ENCODE results near the gene EMILIN1.

The EMILIN1 gene

GRCh38 chr2:27078267-27079194, at the start of gene EMILIN1:
TSS of gene EMILIN1 (plus strand) at chr2:27078615. CDS start at chr2:27079066, 451 bp downstream.
- DNase-seq, result no peak

- DNase-seq, result no peak
Observed at GRCh38 chr2:27029051-27029450, 49.4 kb upstream of the EMILIN1 start.

GRCh38 chr2:27032495-27033252, 45.7 kb upstream of the EMILIN1 start, which contains the start of gene TMEM214:
TSS of gene TMEM214 (plus strand) at chr2:27032965. CDS start at chr2:27033016, 51 bp downstream.
- DNase-seq, result peak; percentile 88

DNA sequence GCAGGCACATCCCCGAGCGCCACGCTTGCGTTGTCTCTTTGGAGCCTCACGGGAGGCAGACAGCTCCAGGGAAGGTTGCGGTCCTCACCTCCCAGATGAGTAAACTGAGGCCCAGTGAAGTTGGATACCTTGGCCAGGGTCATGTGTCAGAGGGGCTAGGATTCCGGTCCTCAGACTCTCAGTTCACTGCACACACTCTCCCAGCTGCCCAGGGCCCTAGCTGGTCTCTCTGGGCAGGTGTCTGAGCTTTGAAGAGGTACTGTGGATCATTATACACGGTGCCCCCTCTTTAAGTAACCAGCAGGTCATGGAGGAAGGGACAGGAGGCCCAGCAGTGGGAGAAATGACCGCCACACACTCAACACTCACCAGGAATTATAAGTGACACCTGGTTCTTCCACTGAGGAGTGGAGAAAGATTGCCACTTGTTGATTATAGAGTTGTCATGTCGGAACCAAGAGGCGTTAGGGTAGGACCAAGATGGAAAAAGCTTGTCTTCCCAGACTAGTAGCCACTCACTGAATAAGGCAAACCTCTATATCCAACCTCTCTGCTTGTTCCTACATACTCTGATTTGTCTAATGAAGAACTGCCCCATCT, 45.1 kb upstream of the EMILIN1 start:
- DNase-seq, result no peak

GRCh38 chr2:27038012-27038411, 40.4 kb upstream of the EMILIN1 start:
- DNase-seq, result no peak

DNA sequence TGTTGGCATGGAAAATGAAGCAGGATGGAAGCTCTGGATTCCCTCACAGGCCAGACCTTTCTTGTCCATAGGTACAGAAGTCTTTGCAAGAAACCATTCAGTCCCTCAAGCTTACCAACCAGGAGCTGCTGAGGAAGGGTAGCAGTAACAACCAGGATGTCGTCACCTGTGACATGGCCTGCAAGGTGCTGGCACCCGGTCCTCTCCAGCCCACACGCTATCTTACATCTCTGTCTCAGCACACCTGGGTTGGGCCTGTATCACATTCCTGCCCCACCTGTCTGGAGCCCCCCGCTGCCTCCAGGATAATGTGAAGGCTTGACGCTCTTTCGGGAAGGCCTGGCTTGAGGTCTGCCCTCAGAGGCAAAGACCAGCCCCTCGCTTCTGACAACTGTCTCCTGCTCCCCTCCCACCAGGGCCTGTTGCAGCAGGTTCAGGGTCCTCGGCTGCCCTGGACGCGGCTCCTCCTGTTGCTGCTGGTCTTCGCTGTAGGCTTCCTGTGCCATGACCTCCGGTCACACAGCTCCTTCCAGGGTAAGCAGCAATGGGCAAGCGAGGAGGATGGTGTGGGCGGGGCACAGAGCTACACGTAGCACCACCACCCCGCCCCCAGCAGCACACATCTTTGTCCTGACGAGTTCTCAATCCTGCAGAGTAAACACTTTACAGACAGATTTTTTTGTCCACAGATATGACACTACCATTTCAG, 39.6 kb upstream of the EMILIN1 start:
- DNase-seq, result no peak

GRCh38 chr2:27039426-27039825, 39.0 kb upstream of the EMILIN1 start:
- DNase-seq, result no peak

- no peak for DNase-seq
Observed at GRCh38 chr2:27039871-27040270, 38.5 kb upstream of the EMILIN1 start.

GRCh38 chr2:27040282-27040681, 38.1 kb upstream of the EMILIN1 start:
- no peak for DNase-seq

- DNase-seq, result no peak
Observed at GRCh38 chr2:27041752-27042151, 36.7 kb upstream of the EMILIN1 start.

DNA sequence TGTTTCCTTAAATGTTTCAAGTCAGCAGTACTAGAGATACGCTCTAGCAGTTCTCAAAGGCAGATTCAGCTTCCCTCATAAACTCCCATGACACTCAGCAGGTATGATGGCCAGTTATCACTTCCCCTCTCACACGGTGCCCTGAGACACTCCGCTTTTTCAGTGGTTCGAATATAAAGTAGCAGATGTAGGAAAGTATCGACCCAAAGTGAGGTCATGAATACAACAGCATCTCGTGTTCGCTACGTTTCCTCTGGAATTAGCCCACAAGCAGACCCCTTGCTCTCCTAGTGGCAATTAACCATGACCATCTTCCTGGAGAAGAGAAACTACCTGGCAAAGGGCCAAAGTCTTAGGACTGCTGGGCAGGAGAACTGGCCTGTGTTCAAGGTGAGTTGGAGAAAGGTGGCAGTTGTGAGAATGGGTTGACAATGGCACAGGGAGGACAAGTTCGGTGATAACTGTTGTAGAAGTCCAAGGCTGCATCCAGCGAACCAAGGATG, 36.2 kb upstream of the EMILIN1 start:
- no peak for DNase-seq

GRCh38 chr2:27042985-27043634, 35.3 kb upstream of the EMILIN1 start:
- no peak for DNase-seq

GRCh38 chr2:27049422-27050280, 28.8 kb upstream of the EMILIN1 start:
- peak; percentile 81 for DNase-seq

- peak; percentile 96 for DNase-seq
Observed at GRCh38 chr2:27050281-27050995, 28.0 kb upstream of the EMILIN1 start.

DNA sequence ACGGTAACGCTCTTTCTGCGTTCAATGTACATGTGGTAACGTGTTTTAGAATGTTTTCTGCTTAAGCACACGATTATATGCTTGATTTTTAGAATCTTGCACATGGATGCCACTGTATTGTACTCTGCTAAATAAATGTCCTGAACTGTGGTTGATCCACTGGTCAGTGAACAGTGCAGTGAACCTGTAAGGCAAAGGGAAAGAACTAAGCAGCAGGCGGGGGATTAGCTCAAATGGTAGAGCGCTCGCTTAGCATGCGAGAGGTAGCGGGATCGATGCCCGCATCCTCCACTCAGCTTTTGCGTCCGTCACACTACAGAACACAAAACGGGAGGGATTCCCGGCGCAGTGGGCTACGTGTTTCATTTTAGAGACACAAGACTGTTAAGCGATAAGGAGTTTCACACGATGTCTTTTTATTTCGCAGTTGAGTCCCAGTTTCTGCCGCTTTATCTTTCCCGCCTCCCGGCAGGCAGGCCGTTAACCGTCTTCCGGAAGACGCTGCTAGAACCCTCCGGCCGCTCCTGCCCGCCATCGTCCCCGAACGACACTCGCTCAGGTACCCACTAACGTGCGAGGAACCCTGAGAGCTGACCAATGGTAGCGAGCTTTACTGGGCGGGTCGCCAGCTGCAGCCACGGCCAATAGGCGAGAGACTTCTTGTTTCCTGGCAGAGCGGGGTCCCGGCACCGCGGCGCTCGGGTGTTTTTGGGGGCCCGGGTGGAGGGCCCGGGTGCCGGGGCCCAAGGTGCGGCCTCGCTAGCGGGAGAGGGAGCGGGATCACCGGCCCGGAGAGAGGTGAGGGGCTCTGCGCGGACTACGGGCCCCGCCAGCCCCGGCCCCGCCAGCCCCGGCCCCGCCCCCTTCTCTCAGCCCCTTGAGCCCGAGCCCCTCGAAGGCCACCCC, 27.2 kb upstream of the EMILIN1 start, which contains the start of gene AGBL5:
AGBL5 (plus strand) TSS at position 673 of the 906 bp plus-strand sequence. CDS start 1,291 bp downstream, outside the sequence.
- DNase-seq, result peak; percentile 97

DNA sequence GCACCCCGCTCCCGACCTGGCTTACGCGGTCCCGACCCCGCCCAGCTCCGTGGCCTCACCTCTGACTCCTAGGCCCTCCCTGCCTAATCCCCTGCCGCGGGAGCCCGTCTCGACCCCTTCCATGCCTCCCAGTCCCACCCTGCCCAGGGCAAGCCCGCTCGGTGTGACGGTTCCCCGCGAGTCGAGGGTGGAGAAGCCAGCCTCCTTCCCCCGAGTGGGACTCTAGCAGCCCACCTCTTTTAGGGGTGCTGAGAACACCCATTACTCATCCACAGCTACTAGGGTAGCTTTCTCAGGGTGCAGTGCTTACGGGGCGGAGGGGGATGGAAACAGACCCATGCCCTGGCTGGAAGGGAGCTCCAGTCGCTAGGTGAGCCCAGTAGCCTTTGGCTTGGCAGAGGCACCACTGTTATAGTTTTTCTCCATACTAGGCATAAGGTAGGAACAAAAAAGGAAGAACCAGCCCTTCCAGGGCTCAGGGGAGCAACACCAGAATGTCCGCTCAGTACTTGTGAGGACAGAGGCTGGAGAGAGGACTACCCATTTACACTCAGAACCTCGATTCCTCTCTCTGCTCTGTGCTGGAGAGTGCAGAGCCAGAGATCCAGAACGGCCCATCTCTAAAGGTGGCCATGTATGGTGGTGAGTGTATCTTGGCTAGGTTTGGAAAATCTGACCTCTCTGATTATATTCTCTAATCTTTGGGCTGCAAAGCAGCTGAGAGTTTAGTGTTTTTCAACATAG, 26.3 kb upstream of the EMILIN1 start:
- DNase-seq, result peak; percentile 61

DNA sequence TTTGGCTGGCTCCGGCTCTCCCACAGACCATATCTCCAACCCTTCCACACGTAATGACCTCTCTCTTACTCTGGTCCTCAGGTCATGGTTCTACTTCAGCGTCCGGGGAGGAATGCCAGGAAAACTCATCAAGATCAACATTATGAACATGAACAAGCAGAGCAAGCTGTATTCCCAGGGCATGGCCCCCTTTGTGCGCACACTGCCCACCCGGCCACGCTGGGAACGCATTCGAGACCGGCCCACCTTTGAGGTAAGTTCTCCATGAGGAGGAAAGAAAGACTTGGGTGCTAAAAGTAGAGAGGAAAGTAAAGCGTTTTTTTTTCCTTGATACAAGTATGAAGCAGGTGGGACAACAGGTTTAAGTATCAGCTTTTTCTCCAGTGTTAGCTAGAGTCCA, 25.1 kb upstream of the EMILIN1 start:
- DNase-seq, result no peak

DNA sequence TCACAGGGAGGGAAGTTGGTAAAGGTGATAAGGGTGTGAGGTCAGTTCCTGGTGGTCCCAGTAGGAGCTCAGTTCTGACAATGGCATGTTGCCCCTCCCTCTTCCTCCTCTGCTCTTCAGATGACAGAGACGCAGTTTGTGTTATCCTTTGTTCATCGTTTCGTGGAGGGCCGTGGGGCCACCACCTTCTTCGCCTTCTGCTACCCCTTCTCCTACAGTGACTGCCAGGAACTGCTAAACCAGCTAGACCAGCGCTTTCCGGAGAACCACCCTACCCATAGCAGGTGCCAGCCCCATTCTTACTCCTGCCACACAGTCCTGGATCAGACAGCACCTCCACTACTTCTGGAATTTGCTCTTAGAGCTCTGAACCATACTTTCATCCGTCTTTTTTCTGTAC, 24.6 kb upstream of the EMILIN1 start:
- no peak for DNase-seq

All from stimulated activated CD8-positive, alpha-beta memory T cell treated with anti-CD3 and anti-CD28 coated beads, Interleukin-4, amount 100 ng/mL, for 48 hours (primary cell).